ENCODE data around the gene ADAMTS6.
A peak's percentile ranks its signal among the peaks of the same experiment; 100 is the strongest.
"Not testable (repeated sequence)": the region's sequence is repeated elsewhere in the genome, so short reads cannot be mapped to it uniquely, and the experiment has no call there.

The ADAMTS6 gene

DNA sequence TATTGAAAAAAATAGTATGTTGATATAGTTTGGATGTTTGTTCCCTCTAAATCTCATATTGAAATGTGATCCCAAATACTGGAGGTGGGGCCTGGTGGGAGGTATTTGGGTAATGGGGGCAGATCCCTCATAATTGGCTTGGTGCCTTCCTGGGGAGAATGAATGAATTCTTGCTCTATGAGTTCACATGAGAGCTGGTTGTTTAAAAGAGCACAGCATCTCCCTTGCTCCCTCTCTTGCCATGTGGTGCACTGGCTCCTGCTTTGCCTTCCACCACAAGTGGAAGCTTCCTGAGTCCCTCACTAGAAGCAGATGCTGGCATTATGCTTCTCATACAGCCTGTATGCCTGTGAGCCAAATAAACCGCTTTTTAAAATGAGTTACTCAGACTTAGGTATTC, 154.8 kb downstream of the ADAMTS6 start:
- Histone ChIP-seq H3K9ac (ENCODE audit: low read depth, low read length) (0 out of 2 replicates have a peak overlapping the region, but pooled peaks have one; percentile 22), H3K27me3 (ENCODE audit: insufficient read depth, low read length) (no peaks in the 10 kb centered on the region), H3K9me3 (ENCODE audit: insufficient read depth, low read depth, low read length) (no peaks in the 10 kb centered on the region), H3K4me3 (ENCODE audit: low read length) (no peak overlapping the region), H3K36me3 (ENCODE audit: insufficient read depth, low read length) (no peaks in the 10 kb centered on the region), H3K27ac (ENCODE audit: low read depth, low read length) (no peak overlapping the region), H3K4me1 (ENCODE audit: insufficient read depth, low read length) (peaks cover 21% of the 10 kb centered on the region)
- 91% methylated on average over 1 of the region's 1 CpG for WGBS

DNA sequence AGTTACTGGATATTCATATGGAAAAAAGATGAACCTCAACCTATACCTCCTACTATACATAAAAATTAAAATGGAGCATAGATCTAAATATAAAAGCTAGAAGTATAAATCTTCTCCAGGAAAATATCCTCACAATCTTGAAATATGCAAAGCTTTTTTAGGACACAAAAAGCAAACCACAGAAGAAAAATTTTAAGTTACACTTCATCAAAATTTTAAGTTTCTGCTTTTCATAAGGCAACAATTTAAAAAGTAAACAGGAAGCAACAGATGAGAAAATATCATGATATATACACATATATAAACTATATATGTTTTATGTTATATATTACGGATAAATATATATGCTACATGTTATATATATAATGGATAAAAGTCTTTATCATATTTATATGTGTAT, 157.5 kb downstream of the ADAMTS6 start:
- Histone ChIP-seq H3K36me3 (ENCODE audit: insufficient read depth, low read length) (no peaks in the 10 kb centered on the region), H3K27ac (ENCODE audit: low read depth, low read length) (no peak overlapping the region), H3K9me3 (ENCODE audit: insufficient read depth, low read depth, low read length) (no peaks in the 10 kb centered on the region), H3K9ac (ENCODE audit: low read depth, low read length) (no peak overlapping the region), H3K4me3 (ENCODE audit: low read length) (no peak overlapping the region), H3K4me1 (ENCODE audit: insufficient read depth, low read length) (peaks cover 16% of the 10 kb centered on the region), H3K27me3 (ENCODE audit: insufficient read depth, low read length) (no peaks in the 10 kb centered on the region)
- no CpG with 5 or more reads among the region's 1 CpG for WGBS

- H3K36me3 ChIP-seq (ENCODE audit: insufficient read depth, low read length); H3K9me3 ChIP-seq (ENCODE audit: insufficient read depth, low read depth, low read length); H3K4me3 ChIP-seq (ENCODE audit: low read length); H3K27me3 ChIP-seq (ENCODE audit: insufficient read depth, low read length); H3K9ac ChIP-seq (ENCODE audit: low read depth, low read length); H3K27ac ChIP-seq (ENCODE audit: low read depth, low read length); H3K4me1 ChIP-seq (ENCODE audit: insufficient read depth, low read length): not testable (repeated sequence)
- WGBS: 97% methylated on average over 1 of the region's 1 CpG
These were observed 161.0 kb downstream of the ADAMTS6 start for GRCh38 chr5:65320704-65321103.

DNA sequence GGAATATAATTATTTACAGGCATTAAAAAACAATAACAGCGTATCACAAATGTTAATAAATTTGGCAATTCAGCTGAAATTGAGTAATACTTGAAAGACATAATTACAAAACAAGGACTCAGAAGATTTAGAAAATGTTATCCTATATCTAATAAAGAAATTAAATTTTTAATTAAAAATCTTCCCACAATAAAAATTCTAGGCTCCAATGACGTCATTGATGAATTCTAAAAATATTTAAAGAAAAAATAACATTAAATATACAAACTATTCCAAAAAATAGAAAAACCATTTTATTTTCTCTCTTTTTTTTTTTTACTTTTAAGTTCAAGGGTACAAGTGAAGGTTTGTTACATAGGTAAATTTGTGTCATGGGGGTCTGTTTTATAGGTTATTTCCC, 161.5 kb downstream of the ADAMTS6 start:
- Histone ChIP-seq H3K4me3 (ENCODE audit: low read length) (no peak overlapping the region), H3K4me1 (ENCODE audit: insufficient read depth, low read length) (no peaks in the 10 kb centered on the region), H3K36me3 (ENCODE audit: insufficient read depth, low read length) (no peaks in the 10 kb centered on the region), H3K9ac (ENCODE audit: low read depth, low read length) (no peak overlapping the region), H3K9me3 (ENCODE audit: insufficient read depth, low read depth, low read length) (no peaks in the 10 kb centered on the region), H3K27me3 (ENCODE audit: insufficient read depth, low read length) (no peaks in the 10 kb centered on the region), H3K27ac (ENCODE audit: low read depth, low read length) (no peak overlapping the region)
- no CpG with 5 or more reads among the region's 2 CpGs for WGBS

DNA sequence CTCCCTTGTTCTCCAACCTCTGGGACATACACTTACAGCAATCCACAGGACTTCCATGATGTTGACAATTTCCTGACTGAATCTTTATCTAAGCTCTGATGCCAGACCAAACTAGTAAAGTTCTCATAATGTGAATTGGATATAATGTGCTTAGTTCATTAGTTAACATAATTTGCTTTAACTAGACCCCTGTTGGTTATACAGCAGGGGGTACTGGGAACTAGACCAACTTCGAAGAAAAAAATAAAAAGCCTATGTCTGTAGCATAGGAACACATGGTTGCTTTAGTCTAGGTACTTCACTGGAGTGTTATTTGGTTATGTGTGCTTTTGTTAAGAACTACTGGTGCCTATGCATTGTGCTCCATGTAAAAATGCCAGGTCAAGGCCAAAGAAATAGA, 173.8 kb downstream of the ADAMTS6 start:
- Histone ChIP-seq H3K4me1 (ENCODE audit: insufficient read depth, low read length) (no peaks in the 10 kb centered on the region), H3K27ac (ENCODE audit: low read depth, low read length) (no peak overlapping the region), H3K4me3 (ENCODE audit: low read length) (no peak overlapping the region), H3K36me3 (ENCODE audit: insufficient read depth, low read length) (no peaks in the 10 kb centered on the region), H3K27me3 (ENCODE audit: insufficient read depth, low read length) (no peaks in the 10 kb centered on the region), H3K9ac (ENCODE audit: low read depth, low read length) (no peak overlapping the region), H3K9me3 (ENCODE audit: insufficient read depth, low read depth, low read length) (0 out of 2 replicates have a peak, but pooled peaks cover 3% of the 10 kb centered on the region)
- WGBS: 88% methylated on average over 1 of the region's 1 CpG

- Histone ChIP-seq H3K36me3 (ENCODE audit: insufficient read depth, low read length) (no peaks in the 10 kb centered on the region), H3K4me1 (ENCODE audit: insufficient read depth, low read length) (no peaks in the 10 kb centered on the region), H3K27ac (ENCODE audit: low read depth, low read length) (no peak overlapping the region), H3K9me3 (ENCODE audit: insufficient read depth, low read depth, low read length) (0 out of 2 replicates have a peak, but pooled peaks cover 3% of the 10 kb centered on the region), H3K27me3 (ENCODE audit: insufficient read depth, low read length) (no peaks in the 10 kb centered on the region), H3K4me3 (ENCODE audit: low read length) (no peak overlapping the region), H3K9ac (ENCODE audit: low read depth, low read length) (no peak overlapping the region)
- 96% methylated on average over 2 of the region's 3 CpGs for WGBS
These were observed 174.6 kb downstream of the ADAMTS6 start for GRCh38 chr5:65307088-65307487.

DNA sequence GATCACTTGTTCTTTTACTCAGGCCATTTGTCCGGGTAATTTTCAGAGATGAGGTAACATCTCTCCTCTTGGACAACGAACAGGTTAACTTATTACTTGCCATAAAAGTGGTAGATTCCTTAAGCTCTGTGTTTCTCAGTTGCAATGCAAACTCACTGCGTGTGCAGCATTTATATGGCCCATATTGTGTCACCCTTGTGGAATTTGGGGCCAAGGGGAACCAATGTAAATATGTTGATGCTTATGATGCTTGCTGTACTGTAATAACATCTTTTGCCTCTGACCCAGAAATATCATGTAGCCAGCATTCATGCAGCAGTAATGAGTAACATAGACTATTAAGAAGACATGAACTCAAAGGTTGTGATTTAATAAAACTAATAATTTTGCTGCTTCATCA, 175.8 kb downstream of the ADAMTS6 start:
- no peaks in the 10 kb centered on the region for H3K27me3 ChIP-seq (ENCODE audit: insufficient read depth, low read length)
- H3K4me3 ChIP-seq (ENCODE audit: low read length): no peak overlapping the region
- H3K4me1 ChIP-seq (ENCODE audit: insufficient read depth, low read length): no peaks in the 10 kb centered on the region
- no peaks in the 10 kb centered on the region for H3K36me3 ChIP-seq (ENCODE audit: insufficient read depth, low read length)
- H3K9ac ChIP-seq (ENCODE audit: low read depth, low read length): no peak overlapping the region
- no peak overlapping the region for H3K27ac ChIP-seq (ENCODE audit: low read depth, low read length)
- 92% methylated on average over 3 of the region's 3 CpGs for WGBS
- H3K9me3 ChIP-seq (ENCODE audit: insufficient read depth, low read depth, low read length): 0 out of 2 replicates have a peak, but pooled peaks cover 3% of the 10 kb centered on the region

GRCh38 chr5:65299861-65300260, 181.9 kb downstream of the ADAMTS6 start:
- H3K27ac ChIP-seq (ENCODE audit: low read depth, low read length): no peak overlapping the region
- no peak overlapping the region for H3K4me3 ChIP-seq (ENCODE audit: low read length)
- WGBS: 98% methylated on average over 3 of the region's 3 CpGs
- no peaks in the 10 kb centered on the region for H3K27me3 ChIP-seq (ENCODE audit: insufficient read depth, low read length)
- no peaks in the 10 kb centered on the region for H3K4me1 ChIP-seq (ENCODE audit: insufficient read depth, low read length)
- no peaks in the 10 kb centered on the region for H3K36me3 ChIP-seq (ENCODE audit: insufficient read depth, low read length)
- H3K9ac ChIP-seq (ENCODE audit: low read depth, low read length): no peak overlapping the region
- H3K9me3 ChIP-seq (ENCODE audit: insufficient read depth, low read depth, low read length): no peaks in the 10 kb centered on the region

DNA sequence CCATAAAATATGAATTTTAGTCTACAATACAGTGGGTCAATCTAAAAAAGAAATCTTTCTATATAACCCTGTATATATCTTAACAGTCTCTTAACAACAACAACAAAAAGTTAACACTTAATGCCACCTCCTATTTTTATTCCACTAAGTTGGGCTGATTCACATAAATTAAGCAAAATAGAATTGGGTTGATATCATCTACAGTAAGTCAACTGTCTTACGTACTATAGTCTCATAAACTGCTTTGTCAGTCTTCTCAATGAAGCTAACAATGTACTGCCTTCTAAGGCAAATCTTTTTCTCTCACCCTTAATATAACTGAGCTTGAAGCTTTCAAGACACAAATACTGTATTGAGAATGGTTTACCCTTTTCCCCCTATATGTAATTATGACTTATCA, 185.7 kb downstream of the ADAMTS6 start:
- Histone ChIP-seq H3K27me3 (ENCODE audit: insufficient read depth, low read length) (no peaks in the 10 kb centered on the region), H3K9me3 (ENCODE audit: insufficient read depth, low read depth, low read length) (no peaks in the 10 kb centered on the region), H3K4me3 (ENCODE audit: low read length) (no peak overlapping the region), H3K4me1 (ENCODE audit: insufficient read depth, low read length) (no peaks in the 10 kb centered on the region), H3K36me3 (ENCODE audit: insufficient read depth, low read length) (no peaks in the 10 kb centered on the region), H3K27ac (ENCODE audit: low read depth, low read length) (no peak overlapping the region), H3K9ac (ENCODE audit: low read depth, low read length) (no peak overlapping the region)
- WGBS: 97% methylated on average over 1 of the region's 1 CpG

- Histone ChIP-seq H3K36me3 (ENCODE audit: insufficient read depth, low read length) (no peaks in the 10 kb centered on the region), H3K4me3 (ENCODE audit: low read length) (no peak overlapping the region)
These were observed 189.5 kb downstream of the ADAMTS6 start for GRCh38 chr5:65292196-65292595.

DNA sequence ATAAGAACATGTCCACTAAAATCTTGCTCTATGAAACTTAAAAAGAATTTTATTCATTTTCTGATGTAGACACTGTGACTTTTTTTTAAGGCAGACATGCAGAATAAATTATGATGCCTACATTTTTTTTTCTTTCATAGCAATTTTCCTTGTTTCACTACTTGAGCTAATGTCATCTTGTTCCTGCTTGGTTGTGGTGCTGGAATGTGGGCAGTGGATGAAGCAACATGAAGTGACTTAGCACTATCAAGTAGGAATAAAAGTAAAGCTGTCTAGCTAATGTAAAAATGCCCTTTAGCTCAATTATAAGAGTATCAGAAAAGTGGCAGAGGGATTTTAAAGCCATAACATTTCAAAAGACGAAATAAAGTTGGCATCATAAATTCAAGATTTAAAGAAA, 191.0 kb downstream of the ADAMTS6 start:
- no peak overlapping the region for H3K4me3 ChIP-seq (ENCODE audit: low read length)
- no peaks in the 10 kb centered on the region for H3K9me3 ChIP-seq (ENCODE audit: insufficient read depth, low read depth, low read length)
- WGBS: no CpG with 5 or more reads among the region's 1 CpG
- H3K27ac ChIP-seq (ENCODE audit: low read depth, low read length): no peak overlapping the region
- no peaks in the 10 kb centered on the region for H3K27me3 ChIP-seq (ENCODE audit: insufficient read depth, low read length)
- H3K36me3 ChIP-seq (ENCODE audit: insufficient read depth, low read length): no peaks in the 10 kb centered on the region
- no peaks in the 10 kb centered on the region for H3K4me1 ChIP-seq (ENCODE audit: insufficient read depth, low read length)
- H3K9ac ChIP-seq (ENCODE audit: low read depth, low read length): no peak overlapping the region

More at GRCh38 chr5:65292196-65292595, 189.5 kb downstream of the ADAMTS6 start:
- Histone ChIP-seq H3K4me1 (ENCODE audit: insufficient read depth, low read length) (no peaks in the 10 kb centered on the region), H3K9me3 (ENCODE audit: insufficient read depth, low read depth, low read length) (no peaks in the 10 kb centered on the region), H3K27me3 (ENCODE audit: insufficient read depth, low read length) (no peaks in the 10 kb centered on the region), H3K27ac (ENCODE audit: low read depth, low read length) (no peak overlapping the region), H3K9ac (ENCODE audit: low read depth, low read length) (no peak overlapping the region)

- Histone ChIP-seq H3K4me3 (ENCODE audit: low read length) (no peak overlapping the region), H3K27me3 (ENCODE audit: insufficient read depth, low read length) (no peaks in the 10 kb centered on the region), H3K36me3 (ENCODE audit: insufficient read depth, low read length) (no peaks in the 10 kb centered on the region), H3K9me3 (ENCODE audit: insufficient read depth, low read depth, low read length) (no peaks in the 10 kb centered on the region), H3K9ac (ENCODE audit: low read depth, low read length) (no peak overlapping the region), H3K27ac (ENCODE audit: low read depth, low read length) (no peak overlapping the region), H3K4me1 (ENCODE audit: insufficient read depth, low read length) (no peaks in the 10 kb centered on the region)
- no CpG with 5 or more reads among the region's 2 CpGs for WGBS
These were observed 193.1 kb downstream of the ADAMTS6 start for GRCh38 chr5:65288657-65289056.

Data from HUES64 (cell line).